Measurements from ENCODE around the gene FBXO4. TPM values are rescaled to one million over a fixed set of nuclear protein-coding genes. Genes with fewer than 3 reads are reported as not detected.

FBXO4 gene
- total RNA-seq, 2 donors from 2014 or later, result 7.6 to 8.6 TPM

DNA sequence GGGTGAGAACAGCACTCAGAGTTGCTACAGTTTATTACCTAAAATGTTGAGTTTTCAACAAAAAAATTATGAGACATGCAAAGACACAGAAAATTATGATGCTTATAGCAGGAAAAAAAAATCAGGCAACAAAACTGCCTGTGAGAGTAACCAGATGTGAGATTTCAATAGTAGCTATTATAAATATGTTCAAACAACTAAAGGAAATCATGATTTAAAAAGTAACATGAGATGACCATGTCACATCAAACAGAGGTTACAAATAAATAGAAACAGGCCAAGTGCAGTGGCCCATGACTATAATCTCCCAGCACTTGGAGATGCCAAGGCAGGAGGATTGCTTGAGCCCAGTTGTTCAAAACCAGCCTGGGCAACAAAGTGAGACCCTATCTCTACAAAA lies 33.0 kb upstream of the FBXO4 start:
- Histone ChIP-seq H3K4me1 (no peaks in the 10 kb centered on the region), H3K4me3 (no peak overlapping the region), H3K27ac (no peak overlapping the region), H3K9ac (ENCODE audit: low read depth in 2 of 2, low read length in 2 of 2) (no peak overlapping the region), H3K27me3 (no peaks in the 10 kb centered on the region), H3K36me3 (no peaks in the 10 kb centered on the region), H3K9me3 (no peaks in the 10 kb centered on the region)
- no peak for DNase-seq
- intact Hi-C loops (cut with DNase I), result no loop called here
- TF ChIP-seq, protein P1, sequence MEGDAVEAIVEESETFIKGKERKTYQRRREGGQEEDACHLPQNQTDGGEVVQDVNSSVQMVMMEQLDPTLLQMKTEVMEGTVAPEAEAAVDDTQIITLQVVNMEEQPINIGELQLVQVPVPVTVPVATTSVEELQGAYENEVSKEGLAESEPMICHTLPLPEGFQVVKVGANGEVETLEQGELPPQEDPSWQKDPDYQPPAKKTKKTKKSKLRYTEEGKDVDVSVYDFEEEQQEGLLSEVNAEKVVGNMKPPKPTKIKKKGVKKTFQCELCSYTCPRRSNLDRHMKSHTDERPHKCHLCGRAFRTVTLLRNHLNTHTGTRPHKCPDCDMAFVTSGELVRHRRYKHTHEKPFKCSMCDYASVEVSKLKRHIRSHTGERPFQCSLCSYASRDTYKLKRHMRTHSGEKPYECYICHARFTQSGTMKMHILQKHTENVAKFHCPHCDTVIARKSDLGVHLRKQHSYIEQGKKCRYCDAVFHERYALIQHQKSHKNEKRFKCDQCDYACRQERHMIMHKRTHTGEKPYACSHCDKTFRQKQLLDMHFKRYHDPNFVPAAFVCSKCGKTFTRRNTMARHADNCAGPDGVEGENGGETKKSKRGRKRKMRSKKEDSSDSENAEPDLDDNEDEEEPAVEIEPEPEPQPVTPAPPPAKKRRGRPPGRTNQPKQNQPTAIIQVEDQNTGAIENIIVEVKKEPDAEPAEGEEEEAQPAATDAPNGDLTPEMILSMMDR (IDR thresholded peaks at IDR 0.05), result no peak

DNA sequence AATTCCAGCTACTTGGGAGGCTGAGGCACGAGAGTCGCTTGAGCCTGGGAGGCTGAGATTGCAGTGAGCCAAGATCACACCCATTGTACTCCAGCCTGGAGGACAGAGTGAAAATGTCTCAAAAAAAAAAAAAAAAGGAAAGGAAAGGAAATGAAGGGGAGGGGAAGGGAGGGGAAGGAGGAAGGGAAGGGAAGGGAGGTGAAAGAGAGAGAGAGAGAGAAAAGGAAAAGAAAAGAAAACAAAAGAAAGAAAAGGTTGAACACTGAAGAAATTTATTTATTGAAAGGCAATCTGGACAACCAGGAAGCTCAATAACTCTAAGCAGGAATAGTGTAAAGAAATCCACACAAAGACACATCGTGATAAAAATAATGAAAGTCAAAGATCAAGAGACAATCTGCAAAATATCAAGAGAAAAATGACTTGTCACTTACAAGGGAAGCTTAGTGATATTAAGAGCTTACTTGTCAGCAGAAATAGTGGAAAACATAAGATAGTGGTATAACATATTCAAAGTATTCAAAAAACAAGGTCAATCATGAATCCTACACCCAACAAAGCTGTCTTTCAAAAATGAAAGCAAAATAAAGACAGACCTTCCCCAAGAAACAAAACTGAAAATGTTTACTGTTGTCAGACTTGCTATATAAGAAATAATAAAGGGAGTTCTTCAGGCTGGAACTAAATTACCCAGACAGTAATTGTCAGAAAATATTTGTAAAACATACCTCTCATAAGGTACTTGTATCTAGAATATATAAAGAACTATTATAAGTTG lies 31.8 kb upstream of the FBXO4 start:
- no peak overlapping the region for H3K4me3 ChIP-seq
- TF ChIP-seq, protein P1 (IDR thresholded peaks at IDR 0.05), result no peak
- intact Hi-C loops (cut with DNase I), result no loop called here
- H3K9me3 ChIP-seq, result no peaks in the 10 kb centered on the region
- no peaks in the 10 kb centered on the region for H3K36me3 ChIP-seq
- H3K27me3 ChIP-seq, result no peaks in the 10 kb centered on the region
- no peak for DNase-seq
- H3K27ac ChIP-seq, result no peak overlapping the region
- no peaks in the 10 kb centered on the region for H3K4me1 ChIP-seq
- no peak overlapping the region for H3K9ac ChIP-seq (ENCODE audit: low read depth in 2 of 2, low read length in 2 of 2)

DNA sequence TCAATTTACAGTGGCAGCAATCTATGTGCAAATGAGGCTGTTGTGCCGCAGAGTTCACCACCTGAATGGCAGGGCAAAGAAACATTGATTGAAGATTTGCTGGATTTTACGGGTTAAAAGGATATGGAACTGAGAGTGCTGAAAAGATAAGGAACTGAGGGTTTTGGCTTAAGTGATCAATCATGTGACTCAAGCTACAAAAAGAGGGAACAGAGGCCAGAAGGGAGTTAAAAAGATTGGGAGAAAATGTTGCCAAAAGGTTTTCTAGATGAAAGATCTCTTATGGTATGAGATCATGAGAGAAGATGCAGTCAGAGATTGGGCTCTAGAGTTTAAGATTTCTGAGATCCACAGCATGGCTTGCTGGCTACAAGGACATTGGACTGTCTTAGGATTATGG lies 28.9 kb upstream of the FBXO4 start:
- no peak overlapping the region for H3K9ac ChIP-seq (ENCODE audit: low read depth in 2 of 2, low read length in 2 of 2)
- H3K27ac ChIP-seq, result no peak overlapping the region
- H3K4me1 ChIP-seq, result no peaks in the 10 kb centered on the region
- TF ChIP-seq, protein P1 (IDR thresholded peaks at IDR 0.05), result no peak
- no peaks in the 10 kb centered on the region for H3K27me3 ChIP-seq
- H3K36me3 ChIP-seq, result no peaks in the 10 kb centered on the region
- no peak for DNase-seq
- intact Hi-C loops (cut with DNase I), result no loop called here
- H3K9me3 ChIP-seq, result no peaks in the 10 kb centered on the region
- H3K4me3 ChIP-seq, result no peak overlapping the region

DNA sequence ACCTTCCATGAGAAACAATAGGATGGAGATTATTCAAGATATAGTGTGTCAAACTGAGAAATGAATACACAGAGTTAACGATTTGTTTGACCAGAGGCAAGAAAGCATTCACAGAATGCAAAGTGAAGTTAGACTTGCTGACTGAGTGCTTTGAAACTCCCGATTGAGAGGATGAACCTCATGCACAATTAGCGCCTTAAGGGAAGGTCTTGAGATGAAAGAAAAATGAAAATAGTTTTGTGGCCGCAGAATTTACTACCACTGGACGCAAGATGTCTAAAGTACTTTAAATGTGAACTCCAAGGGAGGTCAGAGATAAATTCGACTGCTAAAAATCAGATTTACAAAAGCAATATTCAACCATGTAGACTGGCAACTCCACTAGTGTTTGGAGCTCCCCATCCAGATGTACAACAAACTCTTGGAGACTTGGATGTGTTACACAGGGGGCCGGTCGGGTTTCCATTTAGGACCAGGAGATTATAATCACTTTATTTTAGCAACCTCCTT lies 21.6 kb upstream of the FBXO4 start:
- Histone ChIP-seq H3K27me3 (no peaks in the 10 kb centered on the region), H3K27ac (peak overlapping the region; percentile 58), H3K36me3 (no peaks in the 10 kb centered on the region), H3K4me3 (peak overlapping the region; percentile 87), H3K9ac (ENCODE audit: low read depth in 2 of 2, low read length in 2 of 2) (peak overlapping the region; percentile 26 to 73), H3K4me1 (no peaks in the 10 kb centered on the region), H3K9me3 (no peaks in the 10 kb centered on the region)
- TF ChIP-seq, protein P1 (IDR thresholded peaks at IDR 0.05), result no peak
- intact Hi-C loops (cut with DNase I), result no loop called here
- no peak for DNase-seq

DNA sequence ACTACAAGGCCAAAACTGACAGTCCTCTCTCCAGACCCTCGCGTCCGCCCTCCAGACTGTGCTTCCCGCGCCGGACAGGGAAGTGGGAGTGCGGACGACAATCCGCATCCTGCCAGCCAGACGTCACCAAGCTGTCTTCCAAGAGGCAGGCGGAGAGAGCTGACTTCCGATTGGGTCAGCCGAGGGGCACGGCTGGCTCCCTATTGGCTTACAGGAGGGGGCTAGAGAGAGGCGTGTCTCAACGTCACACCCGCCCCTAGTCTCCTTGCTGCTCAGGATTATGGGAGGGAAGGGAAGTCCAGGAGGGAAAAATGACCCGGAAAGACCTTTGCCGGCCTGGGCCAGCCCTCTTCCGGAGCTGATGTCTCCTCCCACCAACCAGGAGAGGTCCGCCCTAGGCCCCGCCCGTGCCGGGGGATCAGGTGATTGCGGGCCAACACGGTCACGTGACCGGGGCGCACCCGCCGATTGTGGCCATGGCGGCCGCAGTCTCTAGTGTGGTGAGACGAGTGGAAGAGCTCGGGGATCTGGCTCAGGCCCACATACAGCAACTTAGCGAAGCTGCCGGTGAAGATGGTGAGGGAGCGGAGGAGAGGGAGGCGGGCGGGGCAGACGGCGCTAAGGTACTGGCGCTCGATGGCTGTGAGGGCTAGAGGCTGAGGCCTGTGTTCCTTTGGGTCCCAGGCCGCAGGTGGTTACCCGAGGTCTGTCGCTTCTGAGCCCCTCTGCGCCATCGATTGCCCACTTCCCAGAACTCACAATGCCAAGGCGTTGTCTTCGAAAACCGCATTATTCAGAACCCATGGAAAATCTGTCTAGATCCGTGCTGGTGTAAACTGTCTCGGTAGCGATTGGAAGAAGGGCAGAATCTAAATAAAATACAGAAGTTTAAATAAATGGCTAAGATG lies 20.9 kb upstream of the FBXO4 start, which contains the start of gene RIMOC1:
Gene RIMOC1 (plus strand): TSS at position 453 of the 908 bp plus-strand sequence. CDS start 24 bp downstream, at position 477.
- Histone ChIP-seq H3K9me3 (no peaks in the 10 kb centered on the region), H3K27me3 (no peaks in the 10 kb centered on the region), H3K27ac (peak within 1 kb of the TSS; percentile 75), H3K4me3 (peak within 1 kb of the TSS; percentile 87), H3K4me1 (no peaks in the 10 kb centered on the region), H3K9ac (ENCODE audit: low read depth in 2 of 2, low read length in 2 of 2) (peak within 1 kb of the TSS; percentile 93 to 98), H3K36me3 (no peaks in the 10 kb centered on the region)
- intact Hi-C loops (cut with DNase I), result no loop called here
- TF ChIP-seq, protein P1 (IDR thresholded peaks at IDR 0.05), result no peak
- peak; percentile 98 for DNase-seq
